Sigmoid colon (tissue), 7 donors: ENCODE data around the gene HELZ. TPM values are rescaled to one million over a fixed set of nuclear protein-coding genes. Genes with fewer than 3 reads are reported as not detected.

Source experiments
- DNase-seq: peaks from one replicate; pipeline ENCODE4 v3.0.0-alpha.2; 2019
- H3K27ac ChIP-seq, 4 donors: fragments of 200-600 bp; sonication (generic); one replicate each; pipeline ENCODE4 v1.5.1; 2016 to 2019; ENCODE audit warnings: mild to moderate bottlenecking in 1 of 4
- H3K27me3 ChIP-seq, 3 donors: fragments of 200-600 bp; sonication (generic); one replicate each; pipeline ENCODE4 v1.5.1; 2019; ENCODE audit warnings: mild to moderate bottlenecking in 1 of 3
- H3K36me3 ChIP-seq, 4 donors: fragments of 200-600 bp; sonication (generic); one replicate each; pipeline ENCODE4 v1.5.1; 2016 to 2019
- H3K4me1 ChIP-seq, 4 donors: fragments of 200-600 bp; sonication (generic); one replicate each; pipeline ENCODE4 v1.5.1; 2017 to 2019
- H3K4me3 ChIP-seq, 4 donors: fragments of 200-600 bp; sonication (generic); one replicate each; pipeline ENCODE4 v1.5.1; 2017 to 2019; ENCODE audit warnings: mild to moderate bottlenecking in 2 of 4, moderate library complexity in 1 of 4
- H3K9me3 ChIP-seq, 4 donors: fragments of 200-600 bp in 3 of 4; sonication (generic) in 3 of 4; one replicate each; pipeline versions ENCODE4 v1.5.1 to v1.6.1; 2013 to 2019
- EP300 ChIP-seq, 4 donors: sonication (generic); formaldehyde crosslinking; IDR thresholded peaks; one replicate each; pipeline ENCODE4 v1.6.1; 2017; ENCODE audit warnings: antibody characterized with exemption in 4 of 4
- POLR2A ChIP-seq, 2 donors: fragments of 450-650 bp; IDR thresholded peaks; one replicate each; pipeline ENCODE4 v1.6.1; 2016; ENCODE audit warnings: antibody characterized with exemption in 2 of 2, mild to moderate bottlenecking in 2 of 2, moderate library complexity in 2 of 2
- POLR2AphosphoS5 ChIP-seq, 4 donors: sonication (generic); formaldehyde crosslinking; IDR thresholded peaks; one replicate each; pipeline ENCODE4 v1.6.1; 2017; ENCODE audit warnings: antibody characterized with exemption in 4 of 4
- WGBS, 2 donors: extraction: QIAGEN DNeasy Blood & Tissue Kit; methylation state at CpG; one replicate each; pipeline ENCODE4 v1.1.7; 2013; 5-methylcytosine and 5-hydroxymethylcytosine counted together
- intact Hi-C: fragments of 100-400 bp; cut with DNase I; formaldehyde crosslinking; loops from one replicate; pipeline ENCODE4 v1.15.1; 2023
- polyA plus RNA-seq, 3 donors: library from polyadenylated mRNA; stranded (reverse); fragments of 200-250 nt; gene quantifications; one replicate each; pipeline ENCODE4 v1.2.3, GENCODE V29; 2013
- total RNA-seq, 4 donors: library from RNA; depleted of rRNA; stranded (reverse); fragments of >200 nt; gene quantifications; one replicate each; pipeline ENCODE4 v1.1.0, GENCODE V29; 2016
- TF ChIP-seq, protein P1 (sequence below), 4 experiments: fragments of 450-650 bp in 3 of 4; fragments of 200-600 bp in 1 of 4; IDR thresholded peaks; one replicate each; pipeline ENCODE4 v1.5.1; 2016 to 2019; ENCODE audit warnings: antibody characterized with exemption in 4 of 4, mild to moderate bottlenecking in 3 of 4, moderate library complexity in 2 of 4
- donor health status: healthy with polysubstance abuse.
- donor health status: Bipolar disorder and iron deficiency.
- donor health status: healthy.

Gene HELZ
- total and polyA plus RNA-seq, 7 donors: 2.4 to 61.5 (median 31.7) TPM

DNA sequence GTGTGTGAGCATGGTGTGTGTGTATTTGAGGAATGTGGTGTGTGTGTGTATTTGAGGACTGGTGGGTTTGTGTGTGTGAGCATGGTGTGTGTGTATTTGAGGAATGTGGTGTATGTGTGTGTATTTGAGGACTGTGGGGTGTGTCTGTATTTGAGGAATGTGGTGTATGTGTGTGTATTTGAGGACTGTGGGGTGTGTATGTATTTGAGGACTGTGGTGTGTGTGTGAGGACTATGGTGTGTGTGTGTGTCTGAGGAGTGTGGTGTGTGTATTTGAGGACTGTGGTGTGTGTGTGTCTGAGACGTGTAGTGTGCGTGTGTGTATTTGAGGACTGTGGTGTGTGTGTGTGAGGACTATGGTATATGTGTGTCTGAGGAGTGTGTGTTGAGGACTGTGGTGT is 218.7 kb downstream of the HELZ start:
- intact Hi-C loops: no loop called here
- no peak overlapping the region for H3K4me3 ChIP-seq
- H3K9me3 ChIP-seq: no peaks in the 10 kb centered on the region
- WGBS, 2 donors: 76 to 88% methylated on average over 2 of the region's 2 CpGs
- no peak overlapping the region for H3K27ac ChIP-seq
- no peaks in the 10 kb centered on the region for H3K27me3 ChIP-seq
- TF ChIP-seq EP300 (IDR thresholded peaks at IDR 0.05): no peak
- no peak for TF ChIP-seq POLR2AphosphoS5 (IDR thresholded peaks at IDR 0.05)
- TF ChIP-seq, protein P1, sequence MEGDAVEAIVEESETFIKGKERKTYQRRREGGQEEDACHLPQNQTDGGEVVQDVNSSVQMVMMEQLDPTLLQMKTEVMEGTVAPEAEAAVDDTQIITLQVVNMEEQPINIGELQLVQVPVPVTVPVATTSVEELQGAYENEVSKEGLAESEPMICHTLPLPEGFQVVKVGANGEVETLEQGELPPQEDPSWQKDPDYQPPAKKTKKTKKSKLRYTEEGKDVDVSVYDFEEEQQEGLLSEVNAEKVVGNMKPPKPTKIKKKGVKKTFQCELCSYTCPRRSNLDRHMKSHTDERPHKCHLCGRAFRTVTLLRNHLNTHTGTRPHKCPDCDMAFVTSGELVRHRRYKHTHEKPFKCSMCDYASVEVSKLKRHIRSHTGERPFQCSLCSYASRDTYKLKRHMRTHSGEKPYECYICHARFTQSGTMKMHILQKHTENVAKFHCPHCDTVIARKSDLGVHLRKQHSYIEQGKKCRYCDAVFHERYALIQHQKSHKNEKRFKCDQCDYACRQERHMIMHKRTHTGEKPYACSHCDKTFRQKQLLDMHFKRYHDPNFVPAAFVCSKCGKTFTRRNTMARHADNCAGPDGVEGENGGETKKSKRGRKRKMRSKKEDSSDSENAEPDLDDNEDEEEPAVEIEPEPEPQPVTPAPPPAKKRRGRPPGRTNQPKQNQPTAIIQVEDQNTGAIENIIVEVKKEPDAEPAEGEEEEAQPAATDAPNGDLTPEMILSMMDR (IDR thresholded peaks at IDR 0.05): no peak
- TF ChIP-seq POLR2A (IDR thresholded peaks at IDR 0.05): no peak
- no peaks in the 10 kb centered on the region for H3K4me1 ChIP-seq
- H3K36me3 ChIP-seq: no peaks in the 10 kb centered on the region
- DNase-seq: no peak

DNA sequence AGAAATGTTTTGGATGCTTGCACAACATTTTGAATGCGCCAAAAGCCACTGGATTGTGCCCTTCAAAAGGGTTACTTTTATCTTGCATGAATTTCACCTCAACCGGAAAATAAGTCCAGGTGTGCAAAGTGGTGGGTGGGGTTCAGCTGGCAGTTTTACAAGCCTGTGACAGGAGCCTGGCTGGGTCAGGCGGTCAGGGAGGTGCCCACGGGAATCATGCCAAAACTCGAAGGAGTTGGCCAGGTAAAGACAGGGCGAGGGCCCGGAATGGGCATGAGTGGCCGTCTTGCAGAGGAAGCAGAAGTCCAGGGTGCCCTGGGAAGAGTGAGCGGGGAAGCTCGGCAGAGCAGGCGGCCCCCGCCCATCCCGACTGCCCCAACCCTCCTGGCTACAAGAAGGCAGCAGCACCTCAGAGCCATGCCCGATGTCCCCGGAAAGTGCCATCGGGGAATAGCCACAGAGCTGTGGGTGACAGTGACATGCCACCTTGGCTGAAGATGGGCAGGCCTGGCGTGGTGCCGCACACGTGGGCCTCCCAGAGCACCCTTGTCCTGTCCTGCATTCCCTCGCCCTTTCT is 219.7 kb downstream of the HELZ start:
- Histone ChIP-seq H3K36me3 (no peaks in the 10 kb centered on the region), H3K27me3 (no peaks in the 10 kb centered on the region), H3K9me3 (no peaks in the 10 kb centered on the region), H3K27ac (no peak overlapping the region), H3K4me1 (no peaks in the 10 kb centered on the region), H3K4me3 (no peak overlapping the region)
- intact Hi-C loops: no loop called here
- WGBS, 2 donors: 20 to 80% methylated on average over 20 of the region's 20 CpGs
- no peak for TF ChIP-seq POLR2AphosphoS5 (IDR thresholded peaks at IDR 0.05)
- TF ChIP-seq POLR2A (IDR thresholded peaks at IDR 0.05): no peak
- TF ChIP-seq EP300 (IDR thresholded peaks at IDR 0.05): no peak
- TF ChIP-seq, protein P1 (IDR thresholded peaks at IDR 0.05): no peak
- DNase-seq: no peak

DNA sequence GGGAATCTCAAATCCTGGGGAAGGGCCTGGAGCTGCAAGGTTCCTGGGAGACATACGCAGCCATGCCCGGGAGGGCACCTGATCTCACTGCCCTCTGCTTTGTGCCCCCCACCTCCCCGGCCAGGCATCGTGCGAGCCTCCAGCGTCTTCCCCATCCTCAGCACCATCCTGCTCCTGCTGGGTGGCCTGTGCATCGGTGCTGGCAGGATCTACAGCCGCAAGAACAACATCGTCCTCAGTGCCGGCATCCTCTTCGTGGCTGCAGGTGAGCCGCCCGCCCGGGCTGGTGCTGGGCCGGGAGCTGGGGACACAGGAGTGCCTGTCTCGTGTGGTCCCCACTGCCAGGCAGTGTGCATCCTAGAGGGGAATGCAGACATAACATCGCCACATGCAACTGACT is 220.3 kb downstream of the HELZ start:
- H3K4me1 ChIP-seq: no peaks in the 10 kb centered on the region
- 62 to 89% methylated on average over 17 of the region's 17 CpGs for WGBS, 2 donors
- no peak overlapping the region for H3K4me3 ChIP-seq
- no peaks in the 10 kb centered on the region for H3K27me3 ChIP-seq
- no peaks in the 10 kb centered on the region for H3K36me3 ChIP-seq
- no peaks in the 10 kb centered on the region for H3K9me3 ChIP-seq
- TF ChIP-seq EP300 (IDR thresholded peaks at IDR 0.05): no peak
- TF ChIP-seq POLR2AphosphoS5 (IDR thresholded peaks at IDR 0.05): no peak
- TF ChIP-seq, protein P1 (IDR thresholded peaks at IDR 0.05): no peak
- TF ChIP-seq POLR2A (IDR thresholded peaks at IDR 0.05): no peak
- H3K27ac ChIP-seq: no peak overlapping the region
- intact Hi-C loops: no loop called here
- no peak for DNase-seq

DNA sequence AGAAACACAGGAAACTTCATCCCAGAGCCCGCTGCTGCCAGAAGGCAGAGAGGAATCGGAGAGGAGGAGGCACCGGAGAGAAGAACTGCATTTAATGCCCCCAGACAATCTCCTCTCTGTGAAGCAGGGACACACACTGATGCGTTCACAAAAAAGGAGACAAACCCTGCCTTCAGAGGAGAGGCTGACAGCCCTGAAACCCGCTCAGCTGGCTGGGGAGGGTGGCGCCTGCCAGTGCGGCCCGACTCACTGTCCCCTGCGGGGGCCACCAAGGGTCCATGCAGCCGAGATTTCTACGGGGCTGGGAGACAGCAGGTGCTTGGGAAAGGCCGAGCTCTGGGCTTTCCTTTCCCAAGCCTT is 222.6 kb downstream of the HELZ start:
- no peak for TF ChIP-seq POLR2A (IDR thresholded peaks at IDR 0.05)
- TF ChIP-seq, protein P1 (IDR thresholded peaks at IDR 0.05): no peak
- no peak for TF ChIP-seq EP300 (IDR thresholded peaks at IDR 0.05)
- no peak for TF ChIP-seq POLR2AphosphoS5 (IDR thresholded peaks at IDR 0.05)
- WGBS, 2 donors: 89 to 91% methylated on average over 12 of the region's 12 CpGs
- DNase-seq: no peak
- intact Hi-C loops: no loop called here
- Histone ChIP-seq H3K27me3 (no peaks in the 10 kb centered on the region), H3K4me1 (no peaks in the 10 kb centered on the region), H3K9me3 (no peaks in the 10 kb centered on the region), H3K27ac (no peak overlapping the region), H3K36me3 (no peaks in the 10 kb centered on the region), H3K4me3 (no peak overlapping the region)
